ENCODE measurements around the gene P2RX1.

DNA sequence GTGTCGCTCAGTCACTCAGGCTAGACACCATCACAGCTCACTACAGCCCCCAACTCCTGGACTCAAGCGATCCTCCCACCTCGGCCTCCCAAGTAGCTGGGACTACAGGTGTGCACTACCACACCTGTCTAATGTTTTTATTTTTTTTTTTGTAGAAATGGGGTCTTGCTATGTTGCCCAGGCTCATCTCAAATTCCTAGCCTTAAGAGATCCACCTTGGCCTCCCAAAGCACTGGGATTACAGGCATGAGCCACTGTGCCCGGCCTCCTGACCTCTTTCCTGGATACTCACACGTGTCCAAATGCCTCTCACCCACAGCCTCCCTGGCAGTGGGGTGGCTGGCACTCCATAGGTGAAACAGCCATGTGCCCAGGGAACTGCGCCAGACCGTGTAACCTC is 40.9 kb downstream of the P2RX1 start:
- TF ChIP-seq, protein P1, sequence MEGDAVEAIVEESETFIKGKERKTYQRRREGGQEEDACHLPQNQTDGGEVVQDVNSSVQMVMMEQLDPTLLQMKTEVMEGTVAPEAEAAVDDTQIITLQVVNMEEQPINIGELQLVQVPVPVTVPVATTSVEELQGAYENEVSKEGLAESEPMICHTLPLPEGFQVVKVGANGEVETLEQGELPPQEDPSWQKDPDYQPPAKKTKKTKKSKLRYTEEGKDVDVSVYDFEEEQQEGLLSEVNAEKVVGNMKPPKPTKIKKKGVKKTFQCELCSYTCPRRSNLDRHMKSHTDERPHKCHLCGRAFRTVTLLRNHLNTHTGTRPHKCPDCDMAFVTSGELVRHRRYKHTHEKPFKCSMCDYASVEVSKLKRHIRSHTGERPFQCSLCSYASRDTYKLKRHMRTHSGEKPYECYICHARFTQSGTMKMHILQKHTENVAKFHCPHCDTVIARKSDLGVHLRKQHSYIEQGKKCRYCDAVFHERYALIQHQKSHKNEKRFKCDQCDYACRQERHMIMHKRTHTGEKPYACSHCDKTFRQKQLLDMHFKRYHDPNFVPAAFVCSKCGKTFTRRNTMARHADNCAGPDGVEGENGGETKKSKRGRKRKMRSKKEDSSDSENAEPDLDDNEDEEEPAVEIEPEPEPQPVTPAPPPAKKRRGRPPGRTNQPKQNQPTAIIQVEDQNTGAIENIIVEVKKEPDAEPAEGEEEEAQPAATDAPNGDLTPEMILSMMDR (IDR thresholded peaks at IDR 0.05; ENCODE audit: low read depth, low read length) = no peak
- TF ChIP-seq POLR2A (IDR thresholded peaks at IDR 0.05; ENCODE audit: extremely low read depth, insufficient read length) = no peak
- no peak for TF ChIP-seq MYC (IDR thresholded peaks at IDR 0.05; ENCODE audit: low read depth, low read length)
- TF ChIP-seq, protein P2, sequence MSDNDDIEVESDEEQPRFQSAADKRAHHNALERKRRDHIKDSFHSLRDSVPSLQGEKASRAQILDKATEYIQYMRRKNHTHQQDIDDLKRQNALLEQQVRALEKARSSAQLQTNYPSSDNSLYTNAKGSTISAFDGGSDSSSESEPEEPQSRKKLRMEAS (IDR thresholded peaks at IDR 0.05; ENCODE audit: low read depth, low read length) = no peak
